C4-2B (cell line): Measurements from ENCODE around the gene PPIC.

Experiments
- CTCF ChIP-seq: fragments of 450-650 bp; conservative IDR thresholded peaks from 2 replicates; pipeline ENCODE4 v1.5.1; 2017; ENCODE audit warnings: mild to moderate bottlenecking
- ZFX ChIP-seq: fragments of 450-650 bp; IDR thresholded peaks from 2 replicates; pipeline ENCODE4 v1.6.1; 2017

GRCh38 chr5:122996091-122996490 lies 40.4 kb downstream of the PPIC start:
- no peak for TF ChIP-seq CTCF
- no peak for TF ChIP-seq ZFX
